Measurements from ENCODE around the gene AADACL4.

GRCh38 chr1:12666141-12666735 lies 22.4 kb downstream of the AADACL4 start:
- TF ChIP-seq, protein P1, sequence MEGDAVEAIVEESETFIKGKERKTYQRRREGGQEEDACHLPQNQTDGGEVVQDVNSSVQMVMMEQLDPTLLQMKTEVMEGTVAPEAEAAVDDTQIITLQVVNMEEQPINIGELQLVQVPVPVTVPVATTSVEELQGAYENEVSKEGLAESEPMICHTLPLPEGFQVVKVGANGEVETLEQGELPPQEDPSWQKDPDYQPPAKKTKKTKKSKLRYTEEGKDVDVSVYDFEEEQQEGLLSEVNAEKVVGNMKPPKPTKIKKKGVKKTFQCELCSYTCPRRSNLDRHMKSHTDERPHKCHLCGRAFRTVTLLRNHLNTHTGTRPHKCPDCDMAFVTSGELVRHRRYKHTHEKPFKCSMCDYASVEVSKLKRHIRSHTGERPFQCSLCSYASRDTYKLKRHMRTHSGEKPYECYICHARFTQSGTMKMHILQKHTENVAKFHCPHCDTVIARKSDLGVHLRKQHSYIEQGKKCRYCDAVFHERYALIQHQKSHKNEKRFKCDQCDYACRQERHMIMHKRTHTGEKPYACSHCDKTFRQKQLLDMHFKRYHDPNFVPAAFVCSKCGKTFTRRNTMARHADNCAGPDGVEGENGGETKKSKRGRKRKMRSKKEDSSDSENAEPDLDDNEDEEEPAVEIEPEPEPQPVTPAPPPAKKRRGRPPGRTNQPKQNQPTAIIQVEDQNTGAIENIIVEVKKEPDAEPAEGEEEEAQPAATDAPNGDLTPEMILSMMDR (IDR thresholded peaks at IDR 0.05; ENCODE audit: poor library complexity) = no peak
- TF ChIP-seq EZH2phosphoT487 (IDR thresholded peaks at IDR 0.05; ENCODE audit: low read depth, severe bottlenecking, unreplicated experiment) = no peak

Data from hepatocyte (in vitro differentiated cells).